SK-N-SH treated with all-trans-retinoic acid at 6 μM for 48 hours (cell line): ENCODE data around the gene DYSF.

Experiments
- ATAC-seq: fragments of 200-7000 bp; cut with Tn5 transposase; 3 replicates; pipeline ENCODE4 v1.9.1; 2020; ENCODE audit warnings: mild to moderate bottlenecking, moderate library complexity
- ARNTL ChIP-seq: fragments of 450-650 bp; formaldehyde crosslinking; IDR thresholded peaks from 2 replicates; pipeline ENCODE4 v1.5.0; 2020; ENCODE audit warnings: low read depth, mild to moderate bottlenecking, moderate library complexity, borderline replicate concordance
- BACH2 ChIP-seq: fragments of 250-450 bp; sonication (Bioruptor Pico); IDR thresholded peaks from 2 replicates; pipeline ENCODE4 v1.9.0; 2021; ENCODE audit warnings: mild to moderate bottlenecking, borderline replicate concordance
- CREB5 ChIP-seq: fragments of 250-450 bp; sonication (Bioruptor Pico); IDR thresholded peaks from 2 replicates; pipeline ENCODE4 v1.5.1; 2020; ENCODE audit warnings: low read depth, mild to moderate bottlenecking, moderate library complexity
- CSDC2 ChIP-seq: fragments of 250-450 bp; sonication (Bioruptor Pico); IDR thresholded peaks from 2 replicates; pipeline ENCODE4 v1.5.0; 2020; ENCODE audit warnings: mild to moderate bottlenecking, moderate library complexity
- CSRNP3 ChIP-seq: fragments of 250-450 bp; sonication (Bioruptor Pico); IDR thresholded peaks from 2 replicates; pipeline ENCODE4 v1.5.1; 2021; ENCODE audit warnings: mild to moderate bottlenecking, moderate library complexity
- GLIS3 ChIP-seq: fragments of 250-450 bp; sonication (Bioruptor Pico); IDR thresholded peaks from 2 replicates; pipeline ENCODE4 v1.5.0; 2020; ENCODE audit warnings: mild to moderate bottlenecking, moderate library complexity
- ISL1 ChIP-seq: fragments of 250-450 bp; sonication (Bioruptor Pico); IDR thresholded peaks from 2 replicates; pipeline ENCODE4 v2.1.2; 2022; ENCODE audit warnings: mild to moderate bottlenecking, moderate library complexity
- OSR1 ChIP-seq: fragments of 250-450 bp; sonication (Bioruptor Pico); IDR thresholded peaks from 2 replicates; pipeline ENCODE4 v1.8.0; 2022; ENCODE audit warnings: moderate library complexity, mild to moderate bottlenecking, inconsistent platforms
- PATZ1 ChIP-seq: fragments of 250-450 bp; sonication (Bioruptor Pico); IDR thresholded peaks from 2 replicates; pipeline ENCODE4 v1.8.0; 2020; ENCODE audit warnings: mild to moderate bottlenecking, moderate library complexity, borderline replicate concordance
- POU6F1 ChIP-seq: fragments of 250-450 bp; sonication (Bioruptor Pico); IDR thresholded peaks from 2 replicates; pipeline ENCODE4 v1.8.0; 2021; ENCODE audit warnings: low read depth, mild to moderate bottlenecking, moderate library complexity, borderline replicate concordance
- PPARA ChIP-seq: fragments of 250-450 bp; sonication (Bioruptor Pico); IDR thresholded peaks from 2 replicates; pipeline ENCODE4 v1.5.0; 2020; ENCODE audit warnings: mild to moderate bottlenecking, borderline replicate concordance
- SNAI2 ChIP-seq: fragments of 250-450 bp; sonication (Bioruptor Pico); IDR thresholded peaks from 2 replicates; pipeline ENCODE4 v1.5.0; 2020; ENCODE audit warnings: mild to moderate bottlenecking, moderate library complexity
- TCF4 ChIP-seq: fragments of 250-450 bp; sonication (Bioruptor Pico); IDR thresholded peaks from 2 replicates; pipeline ENCODE4 v1.8.0; 2021; ENCODE audit warnings: mild to moderate bottlenecking, moderate library complexity, borderline replicate concordance
- TOX ChIP-seq: fragments of 250-450 bp; sonication (Bioruptor Pico); IDR thresholded peaks from 2 replicates; pipeline ENCODE4 v1.8.0; 2021; ENCODE audit warnings: mild to moderate bottlenecking, moderate library complexity, borderline replicate concordance
- TSHZ2 ChIP-seq: fragments of 250-450 bp; sonication (Bioruptor Pico); IDR thresholded peaks from 2 replicates; pipeline ENCODE4 v1.5.0; 2020; ENCODE audit warnings: mild to moderate bottlenecking, moderate library complexity
- ZC3H10 ChIP-seq: fragments of 250-450 bp; sonication (Bioruptor Pico); IDR thresholded peaks from 2 replicates; pipeline ENCODE4 v1.5.1; 2021; ENCODE audit warnings: mild to moderate bottlenecking, moderate library complexity
- ZFP3 ChIP-seq: fragments of 250-450 bp; sonication (Bioruptor Pico); IDR thresholded peaks from 2 replicates; pipeline ENCODE4 v1.5.0; 2020; ENCODE audit warnings: mild to moderate bottlenecking, moderate library complexity
- ZFP30 ChIP-seq: fragments of 450-650 bp; formaldehyde crosslinking; IDR thresholded peaks from 2 replicates; pipeline ENCODE4 v1.5.0; 2022; ENCODE audit warnings: mild to moderate bottlenecking, moderate library complexity
- ZNF565 ChIP-seq: fragments of 450-650 bp; formaldehyde crosslinking; conservative IDR thresholded peaks from 2 replicates; pipeline ENCODE4 v1.5.0; 2020; ENCODE audit warnings: low read depth, mild to moderate bottlenecking, moderate library complexity
- ZNF70 ChIP-seq: fragments of 450-650 bp; formaldehyde crosslinking; IDR thresholded peaks from 2 replicates; pipeline ENCODE4 v1.5.0; 2020; ENCODE audit warnings: mild to moderate bottlenecking, moderate library complexity
- ZNF8 ChIP-seq: fragments of 450-650 bp; formaldehyde crosslinking; IDR thresholded peaks from 2 replicates; pipeline ENCODE4 v1.5.0; 2020; ENCODE audit warnings: mild to moderate bottlenecking, moderate library complexity

DYSF gene

GRCh38 chr2:71562518-71562917, 109.2 kb downstream of the DYSF start:
- no peak for ATAC-seq
- TF ChIP-seq PPARA = no peak
- TF ChIP-seq ZNF565 = no peak
- TF ChIP-seq ARNTL (CRISPR knock-in tag) = no peak
- no peak for TF ChIP-seq TCF4 (CRISPR knock-in tag)
- no peak for TF ChIP-seq GLIS3 (CRISPR knock-in tag)
- TF ChIP-seq ZNF70 (CRISPR knock-in tag) = no peak
- no peak for TF ChIP-seq OSR1
- TF ChIP-seq CREB5 = no peak
- TF ChIP-seq ZFP3 (CRISPR knock-in tag) = no peak
- TF ChIP-seq CSRNP3 (CRISPR knock-in tag) = no peak
- no peak for TF ChIP-seq ZNF8 (CRISPR knock-in tag)
- no peak for TF ChIP-seq TSHZ2 (CRISPR knock-in tag)
- TF ChIP-seq TOX = no peak
- no peak for TF ChIP-seq CSDC2 (CRISPR knock-in tag)
- TF ChIP-seq ZC3H10 = no peak
- TF ChIP-seq BACH2 (CRISPR knock-in tag) = no peak
- TF ChIP-seq ISL1 (CRISPR knock-in tag) = no peak
- TF ChIP-seq SNAI2 (CRISPR knock-in tag) = no peak
- TF ChIP-seq PATZ1 (CRISPR knock-in tag) = no peak

- no peak for ATAC-seq
- TF ChIP-seq ZFP30 (CRISPR knock-in tag) = no peak
- no peak for TF ChIP-seq ZNF70 (CRISPR knock-in tag)
- no peak for TF ChIP-seq OSR1
- no peak for TF ChIP-seq POU6F1 (CRISPR knock-in tag)
- TF ChIP-seq ZFP3 (CRISPR knock-in tag) = no peak
- TF ChIP-seq TOX = no peak
- TF ChIP-seq CSRNP3 (CRISPR knock-in tag) = no peak
- no peak for TF ChIP-seq PATZ1 (CRISPR knock-in tag)
Observed at GRCh38 chr2:71563872-71564271, 110.5 kb downstream of the DYSF start.
